Measurements from ENCODE around the gene MRPL27.

Gene MRPL27

GRCh38 chr17:50354776-50355175 is 18.2 kb downstream of the MRPL27 start:
- Histone ChIP-seq H3K27me3 (ENCODE audit: insufficient read depth, poor library complexity, severe bottlenecking) (no peaks in the 10 kb centered on the region), H3K4me3 (ENCODE audit: severe bottlenecking) (no peak overlapping the region), H3K36me3 (ENCODE audit: low read depth) (peaks cover 77% of the 10 kb centered on the region), H3K27ac (ENCODE audit: poor library complexity, severe bottlenecking) (no peak overlapping the region), H3K4me1 (ENCODE audit: insufficient read depth, poor library complexity, severe bottlenecking) (no peaks in the 10 kb centered on the region), H3K9me3 (ENCODE audit: severe bottlenecking) (no peaks in the 10 kb centered on the region)
- no peak for DNase-seq (ENCODE audit: low spot score)
- no peak for ATAC-seq (ENCODE audit: low read depth)
- TF ChIP-seq, protein P1, sequence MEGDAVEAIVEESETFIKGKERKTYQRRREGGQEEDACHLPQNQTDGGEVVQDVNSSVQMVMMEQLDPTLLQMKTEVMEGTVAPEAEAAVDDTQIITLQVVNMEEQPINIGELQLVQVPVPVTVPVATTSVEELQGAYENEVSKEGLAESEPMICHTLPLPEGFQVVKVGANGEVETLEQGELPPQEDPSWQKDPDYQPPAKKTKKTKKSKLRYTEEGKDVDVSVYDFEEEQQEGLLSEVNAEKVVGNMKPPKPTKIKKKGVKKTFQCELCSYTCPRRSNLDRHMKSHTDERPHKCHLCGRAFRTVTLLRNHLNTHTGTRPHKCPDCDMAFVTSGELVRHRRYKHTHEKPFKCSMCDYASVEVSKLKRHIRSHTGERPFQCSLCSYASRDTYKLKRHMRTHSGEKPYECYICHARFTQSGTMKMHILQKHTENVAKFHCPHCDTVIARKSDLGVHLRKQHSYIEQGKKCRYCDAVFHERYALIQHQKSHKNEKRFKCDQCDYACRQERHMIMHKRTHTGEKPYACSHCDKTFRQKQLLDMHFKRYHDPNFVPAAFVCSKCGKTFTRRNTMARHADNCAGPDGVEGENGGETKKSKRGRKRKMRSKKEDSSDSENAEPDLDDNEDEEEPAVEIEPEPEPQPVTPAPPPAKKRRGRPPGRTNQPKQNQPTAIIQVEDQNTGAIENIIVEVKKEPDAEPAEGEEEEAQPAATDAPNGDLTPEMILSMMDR (IDR thresholded peaks at IDR 0.05; ENCODE audit: poor library complexity, severe bottlenecking) = no peak

DNA sequence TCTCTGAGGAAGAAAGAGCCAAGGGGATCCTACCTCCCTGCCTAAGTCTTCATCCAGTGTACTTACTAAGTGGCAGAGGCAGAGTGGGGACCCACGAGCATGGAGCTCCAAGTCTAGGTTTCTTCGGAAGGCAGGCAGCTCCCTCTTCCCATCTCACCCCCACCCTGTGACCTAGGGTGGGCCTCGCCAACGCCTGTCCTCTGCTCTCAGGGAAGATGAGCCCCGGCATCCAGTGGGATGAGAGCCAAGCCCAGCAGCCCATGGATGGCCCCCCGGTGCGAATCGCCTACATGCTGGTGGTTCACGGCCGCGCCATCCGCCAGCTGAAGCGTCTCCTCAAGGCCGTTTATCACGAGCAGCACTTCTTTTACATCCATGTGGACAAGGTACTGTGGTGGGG is 18.8 kb downstream of the MRPL27 start:
- no peak for ATAC-seq (ENCODE audit: low read depth)
- DNase-seq (ENCODE audit: low spot score) = no peak
- Histone ChIP-seq H3K27me3 (ENCODE audit: insufficient read depth, poor library complexity, severe bottlenecking) (no peaks in the 10 kb centered on the region), H3K9me3 (ENCODE audit: severe bottlenecking) (no peaks in the 10 kb centered on the region), H3K4me3 (ENCODE audit: severe bottlenecking) (no peak overlapping the region), H3K4me1 (ENCODE audit: insufficient read depth, poor library complexity, severe bottlenecking) (peaks cover under 1% of the 10 kb centered on the region), H3K36me3 (ENCODE audit: low read depth) (peaks cover 76% of the 10 kb centered on the region), H3K27ac (ENCODE audit: poor library complexity, severe bottlenecking) (no peak overlapping the region)
- TF ChIP-seq, protein P1 (IDR thresholded peaks at IDR 0.05; ENCODE audit: poor library complexity, severe bottlenecking) = no peak

DNA sequence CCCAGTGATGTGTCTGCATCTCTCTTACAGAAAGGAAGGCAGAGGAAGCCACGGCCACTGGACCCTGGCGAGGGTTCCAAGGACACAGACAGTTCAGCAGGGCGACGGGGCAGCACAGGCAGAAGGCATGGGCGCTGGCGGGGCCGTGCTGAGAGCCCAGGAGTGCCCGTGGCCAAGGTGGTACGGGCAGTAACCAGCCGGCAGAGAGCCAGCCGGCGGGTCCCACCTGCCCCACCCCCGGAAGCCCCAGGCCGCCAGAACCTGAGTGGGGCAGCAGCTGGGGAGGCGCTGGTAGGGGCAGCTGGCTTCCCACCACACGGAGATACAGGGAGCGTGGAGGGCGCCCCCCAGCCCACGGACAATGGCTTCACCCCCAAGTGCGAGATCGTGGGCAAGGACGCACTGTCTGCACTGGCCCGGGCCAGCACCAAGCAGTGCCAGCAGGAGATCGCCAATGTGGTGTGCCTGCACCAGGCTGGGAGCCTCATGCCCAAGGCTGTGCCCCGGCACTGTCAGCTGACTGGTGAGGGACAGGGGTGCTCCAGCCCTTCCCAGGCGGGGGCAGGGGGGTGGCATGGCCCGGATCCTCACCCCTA is 19.3 kb downstream of the MRPL27 start:
- DNase-seq (ENCODE audit: low spot score) (no peak), ATAC-seq (ENCODE audit: low read depth) (no peak)

DNA sequence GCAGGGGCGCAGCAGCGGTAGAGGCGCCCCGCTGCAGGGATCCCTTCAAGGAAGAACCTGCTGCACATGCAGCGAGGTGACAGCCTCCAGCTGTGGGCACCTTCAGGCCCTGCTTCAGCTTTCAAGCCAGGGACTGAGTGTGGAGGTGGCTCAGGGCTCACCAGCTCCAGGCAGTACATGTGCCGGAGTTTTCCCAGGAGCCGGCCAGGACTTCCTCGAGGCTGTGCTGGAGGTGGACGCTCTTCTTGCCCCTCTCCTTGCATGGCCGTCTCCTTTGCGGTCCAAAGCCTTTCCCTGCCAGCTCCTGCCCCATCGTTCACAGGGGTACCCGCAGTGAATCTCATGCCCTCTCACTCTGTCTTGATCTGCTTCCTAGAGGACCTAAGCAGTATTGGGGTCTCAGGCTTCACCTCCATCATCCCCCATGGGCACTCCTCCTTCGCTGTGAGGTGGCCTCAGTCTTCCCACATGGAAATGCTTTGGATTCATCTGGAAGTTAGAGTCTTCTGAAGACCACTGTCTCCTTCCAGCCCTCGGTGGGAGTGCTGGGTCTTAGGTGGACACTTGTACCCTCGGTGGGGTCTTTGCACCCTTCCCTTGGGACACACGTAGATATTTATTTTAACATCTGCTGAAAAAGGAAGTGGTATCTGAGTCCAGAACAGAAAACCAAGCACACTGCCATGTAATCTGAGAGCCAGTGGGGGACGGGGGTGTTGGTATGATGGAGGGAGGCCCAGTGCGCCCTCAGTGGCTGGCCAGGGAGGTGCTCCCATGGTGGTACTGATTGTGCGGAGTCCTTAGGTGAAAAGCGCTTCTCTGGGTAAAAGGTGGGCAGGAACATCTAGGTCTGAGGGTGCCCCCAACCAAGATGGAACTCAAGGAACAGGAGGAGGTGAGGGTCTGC is 20.0 kb downstream of the MRPL27 start:
- no peak for ATAC-seq (ENCODE audit: low read depth)
- no peak for DNase-seq (ENCODE audit: low spot score)
- H3K4me1 ChIP-seq (ENCODE audit: insufficient read depth, poor library complexity, severe bottlenecking) = peaks cover 13% of the 10 kb centered on the region
- no peaks in the 10 kb centered on the region for H3K27me3 ChIP-seq (ENCODE audit: insufficient read depth, poor library complexity, severe bottlenecking)
- H3K9me3 ChIP-seq (ENCODE audit: severe bottlenecking) = no peaks in the 10 kb centered on the region
- TF ChIP-seq, protein P1 (IDR thresholded peaks at IDR 0.05; ENCODE audit: poor library complexity, severe bottlenecking) = no peak
- H3K27ac ChIP-seq (ENCODE audit: poor library complexity, severe bottlenecking) = no peak overlapping the region
- H3K36me3 ChIP-seq (ENCODE audit: low read depth) = peaks cover 66% of the 10 kb centered on the region
- H3K4me3 ChIP-seq (ENCODE audit: severe bottlenecking) = no peak overlapping the region

More for the DNA sequence above, 19.3 kb downstream of the MRPL27 start:
- TF ChIP-seq, protein P1 (IDR thresholded peaks at IDR 0.05; ENCODE audit: poor library complexity, severe bottlenecking) = no peak
- Histone ChIP-seq H3K9me3 (ENCODE audit: severe bottlenecking) (no peaks in the 10 kb centered on the region), H3K27me3 (ENCODE audit: insufficient read depth, poor library complexity, severe bottlenecking) (no peaks in the 10 kb centered on the region), H3K27ac (ENCODE audit: poor library complexity, severe bottlenecking) (no peak overlapping the region), H3K4me1 (ENCODE audit: insufficient read depth, poor library complexity, severe bottlenecking) (peaks cover 5% of the 10 kb centered on the region), H3K36me3 (ENCODE audit: low read depth) (peaks cover 74% of the 10 kb centered on the region), H3K4me3 (ENCODE audit: severe bottlenecking) (no peak overlapping the region)

All from RWPE2 (cell line).